HG03520 (cell line): Measurements from ENCODE around the gene AGR2.

Source experiments
- ATAC-seq: cut with Tn5 transposase; IDR thresholded peaks from one replicate; pipeline ENCODE4 v1.9.1; 2021; ENCODE audit warnings: mild to moderate bottlenecking, moderate library complexity; ENCODE audit not compliant: unreplicated experiment

The AGR2 gene

DNA sequence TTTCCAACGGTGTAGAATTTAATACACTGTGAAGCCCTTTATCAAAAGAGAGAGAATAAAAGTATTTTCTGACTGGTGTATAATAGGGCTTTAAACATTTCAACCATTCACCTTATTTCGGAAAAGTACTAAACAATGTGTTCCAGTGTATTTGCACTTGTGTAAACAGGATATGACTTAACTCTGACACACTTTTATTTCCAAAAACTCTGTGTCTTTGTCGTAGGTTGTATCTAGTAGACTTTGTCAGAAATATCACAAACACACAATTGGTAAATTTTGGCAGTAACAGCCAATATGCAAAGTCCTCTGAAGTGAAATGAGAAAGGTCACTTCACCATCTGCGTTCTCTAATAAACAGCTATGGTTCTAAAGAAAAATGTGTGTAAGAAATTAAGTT is 61.6 kb downstream of the AGR2 start:
- ATAC-seq: no peak

DNA sequence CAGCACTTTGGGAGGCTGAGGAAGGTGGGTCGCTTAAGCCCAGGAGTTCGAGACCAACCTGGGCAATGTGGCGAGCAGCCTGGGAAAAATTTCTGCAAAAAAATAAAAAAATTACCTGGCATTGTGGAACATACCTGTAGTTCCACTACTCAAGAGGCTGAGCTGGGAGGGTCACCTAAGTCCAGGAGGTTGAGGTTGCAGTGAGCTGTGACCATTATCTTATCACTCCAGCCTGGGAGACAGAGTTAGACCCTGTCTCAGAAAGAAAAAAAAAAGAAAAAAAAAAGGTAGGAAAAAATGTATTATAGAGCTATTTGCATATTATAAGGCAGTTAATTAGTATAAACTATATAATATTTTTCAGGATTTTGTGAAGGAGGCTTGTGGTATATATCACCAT is 62.3 kb downstream of the AGR2 start:
- ATAC-seq: no peak
